Glomerular endothelial cell (primary cell): ENCODE results near the gene AGK. TPM values are rescaled to one million over a fixed set of nuclear protein-coding genes. Genes with fewer than 3 reads are reported as not detected.
"Not testable (repeated sequence)": the region's sequence is repeated elsewhere in the genome, so short reads cannot be mapped to it uniquely, and the experiment has no call there.

ENCODE experiments used
- DNase-seq: peaks from one replicate; pipeline ENCODE4 v3.0.0-alpha.2; 2011; ENCODE audit warnings: low read depth, low spot score; ENCODE audit errors: extremely low read depth
- total RNA-seq: library from RNA; depleted of rRNA; stranded (reverse); fragments of >200 nt; gene quantifications from 2 replicates; pipeline ENCODE4 v1.2.3, GENCODE V29; 2015

Gene AGK
- total RNA-seq, 1 donor from 2014 or later: 27.2 TPM

DNA sequence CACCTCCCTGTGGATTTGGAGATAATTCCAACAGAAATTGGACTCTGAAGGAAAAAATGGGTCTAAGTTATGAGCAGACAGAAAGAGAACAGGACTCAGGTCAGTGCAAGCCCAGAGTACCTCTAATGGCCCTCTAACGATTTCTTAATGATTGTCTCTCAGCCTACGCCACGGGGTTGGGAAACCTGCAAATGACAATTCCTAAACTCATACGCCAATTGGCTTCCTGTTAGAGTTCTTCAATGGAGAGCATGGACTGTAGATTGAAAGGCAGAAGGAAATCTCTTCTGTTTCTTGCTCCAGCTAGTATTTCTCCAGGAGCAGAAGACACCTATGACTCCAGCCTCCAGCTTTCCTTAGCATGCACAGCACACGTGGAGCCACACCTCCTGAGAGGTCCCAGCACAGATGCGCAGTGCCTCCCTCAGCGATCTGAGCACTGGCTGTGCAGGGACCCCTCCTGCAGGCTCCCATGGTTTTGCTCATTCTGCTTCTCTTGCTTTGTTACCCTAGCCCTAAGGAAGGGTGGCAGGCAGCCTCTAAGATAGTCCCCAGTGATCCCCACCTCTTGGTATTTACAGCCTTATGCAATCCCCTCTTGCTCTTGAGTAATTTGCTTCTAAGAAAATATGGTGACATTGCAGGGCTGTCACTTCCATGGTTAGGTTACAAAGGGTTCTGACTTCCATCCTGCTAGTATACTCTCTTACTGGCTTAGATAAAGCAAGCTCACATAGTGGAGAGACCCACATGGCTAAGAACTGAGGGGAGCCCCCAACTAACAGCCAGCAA, 120.7 kb downstream of the AGK start:
- no peak for DNase-seq

DNA sequence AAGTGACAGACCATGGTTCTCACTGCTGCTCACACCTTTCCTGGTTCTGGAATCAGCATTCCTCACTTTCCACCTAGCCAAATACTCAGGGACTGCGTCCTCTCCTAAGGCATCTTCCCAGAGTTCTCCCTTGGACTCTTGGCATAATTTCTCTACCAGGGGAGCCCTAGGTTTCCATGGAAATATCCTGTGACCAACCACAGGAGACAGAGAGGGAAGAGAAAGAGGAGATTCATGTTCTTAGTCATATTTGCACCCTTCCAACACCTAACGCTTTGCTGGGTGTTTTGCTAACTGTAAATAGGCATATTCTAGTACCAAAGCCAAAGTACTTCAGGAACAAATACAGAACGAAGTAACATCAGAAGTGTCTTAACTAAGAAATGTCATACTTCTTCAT, 122.1 kb downstream of the AGK start:
- DNase-seq: no peak

DNA sequence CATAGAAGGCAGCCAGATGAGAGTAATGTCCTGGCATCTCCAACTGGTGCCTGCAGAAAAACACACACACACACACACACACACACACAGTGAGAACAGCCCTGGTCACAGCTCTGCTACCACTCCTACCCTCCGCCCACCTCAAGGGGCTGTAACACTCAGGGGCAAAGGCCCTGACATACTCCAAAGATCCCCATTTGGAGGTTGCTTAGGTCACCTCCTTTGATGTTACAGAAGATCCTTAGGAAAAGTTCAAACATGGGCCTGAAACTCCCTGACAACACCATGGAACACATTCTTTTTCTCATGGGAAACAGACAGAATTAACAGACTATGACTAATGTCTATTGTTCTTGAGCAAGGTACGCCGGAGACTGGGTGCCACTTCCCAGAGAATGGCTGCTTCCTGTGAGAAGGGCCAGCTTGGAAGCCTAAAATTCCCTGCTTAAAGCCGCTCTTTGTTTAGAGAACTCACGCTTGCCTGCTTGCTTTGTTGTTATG, 123.0 kb downstream of the AGK start:
- peak; percentile 95 for DNase-seq

DNA sequence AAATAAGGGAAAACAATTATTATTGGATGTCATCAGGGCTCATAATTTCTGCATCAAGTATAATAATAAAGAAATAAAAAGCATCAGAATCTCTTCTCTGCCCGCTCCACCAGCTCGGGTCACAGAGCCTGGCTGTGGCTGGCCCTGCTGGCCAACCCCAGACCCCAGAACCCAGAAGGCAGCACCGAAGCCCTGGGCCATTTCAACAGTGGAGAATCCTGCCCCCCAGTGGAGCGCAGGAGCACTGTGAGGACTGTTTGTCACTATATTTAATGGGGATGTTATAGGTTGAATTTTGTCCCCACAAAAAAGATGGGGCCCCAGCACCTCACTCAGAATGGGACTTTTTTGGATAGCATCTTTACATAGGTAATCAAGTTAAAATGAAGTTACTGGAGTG, 123.5 kb downstream of the AGK start:
- DNase-seq: no peak

DNA sequence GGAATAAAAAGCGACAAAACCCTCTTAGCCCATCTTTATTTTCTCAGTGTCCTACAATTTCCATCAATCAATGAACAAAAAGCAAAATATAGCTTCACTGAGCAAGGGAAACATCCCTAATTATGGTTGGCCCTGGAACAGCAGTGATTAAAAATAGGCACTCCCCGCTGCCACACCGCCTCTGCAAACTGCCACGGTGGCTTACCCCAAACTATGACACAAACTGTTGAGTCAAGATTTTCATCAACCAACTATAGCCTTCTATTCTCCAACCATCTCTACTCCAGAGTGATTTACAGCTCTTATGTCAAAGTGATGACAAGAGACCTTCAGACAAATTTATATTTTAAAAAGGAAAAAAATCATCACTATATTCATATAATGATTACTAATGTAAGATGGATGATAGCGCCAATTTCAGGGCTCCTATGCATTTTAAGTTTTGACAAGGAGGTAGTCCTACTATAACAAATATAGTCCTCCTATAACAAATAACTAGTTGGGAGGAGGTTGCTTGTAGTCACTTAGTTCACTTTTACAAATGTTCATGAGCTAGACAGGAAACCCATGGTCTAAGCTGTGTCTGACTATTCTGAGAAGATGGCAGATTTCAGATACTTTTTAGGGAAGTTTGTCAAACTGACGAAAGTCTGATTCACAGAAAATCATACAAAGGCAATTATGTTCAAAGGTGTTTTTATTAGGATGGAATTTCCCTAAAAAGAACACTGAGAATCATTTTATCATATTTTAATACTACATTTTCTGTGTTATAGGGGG, 124.4 kb downstream of the AGK start:
- no peak for DNase-seq

DNA sequence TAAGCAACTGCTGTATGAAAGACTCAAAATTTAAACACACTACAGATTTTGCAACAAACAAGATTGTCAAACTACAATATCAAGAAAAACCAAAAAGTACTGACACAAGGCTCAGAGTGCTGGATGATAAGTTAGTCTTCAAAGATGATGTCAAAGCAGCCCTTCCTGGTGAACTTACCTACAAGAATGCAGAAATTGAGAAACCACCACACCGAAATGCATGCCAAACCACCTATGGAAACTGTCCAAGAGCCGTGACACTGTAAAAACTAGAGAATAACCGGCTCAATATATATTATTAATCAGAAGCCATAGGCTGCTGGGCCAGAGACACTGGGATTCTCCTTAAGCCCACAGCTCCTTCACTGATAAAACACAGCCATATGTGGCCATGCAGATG, 125.4 kb downstream of the AGK start:
- no peak for DNase-seq

DNA sequence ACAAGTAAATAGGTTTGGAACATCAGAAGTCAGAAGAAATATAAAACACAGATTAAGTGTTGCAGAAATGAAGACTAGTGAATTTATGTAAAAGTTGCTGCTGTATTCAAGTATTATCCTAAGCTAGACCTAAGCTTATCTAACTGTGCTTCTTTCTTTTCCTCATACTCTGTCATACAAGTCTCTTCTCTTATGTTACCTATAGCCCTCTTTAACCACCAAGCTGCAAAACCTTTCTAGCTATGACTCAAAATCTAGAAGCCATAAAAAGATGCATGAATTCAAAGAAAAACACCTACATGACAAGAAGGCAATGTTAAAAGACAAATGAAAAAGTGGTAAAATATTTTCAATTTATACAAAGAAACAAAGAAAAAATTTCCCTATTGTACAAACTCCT, 127.8 kb downstream of the AGK start:
- no peak for DNase-seq

DNA sequence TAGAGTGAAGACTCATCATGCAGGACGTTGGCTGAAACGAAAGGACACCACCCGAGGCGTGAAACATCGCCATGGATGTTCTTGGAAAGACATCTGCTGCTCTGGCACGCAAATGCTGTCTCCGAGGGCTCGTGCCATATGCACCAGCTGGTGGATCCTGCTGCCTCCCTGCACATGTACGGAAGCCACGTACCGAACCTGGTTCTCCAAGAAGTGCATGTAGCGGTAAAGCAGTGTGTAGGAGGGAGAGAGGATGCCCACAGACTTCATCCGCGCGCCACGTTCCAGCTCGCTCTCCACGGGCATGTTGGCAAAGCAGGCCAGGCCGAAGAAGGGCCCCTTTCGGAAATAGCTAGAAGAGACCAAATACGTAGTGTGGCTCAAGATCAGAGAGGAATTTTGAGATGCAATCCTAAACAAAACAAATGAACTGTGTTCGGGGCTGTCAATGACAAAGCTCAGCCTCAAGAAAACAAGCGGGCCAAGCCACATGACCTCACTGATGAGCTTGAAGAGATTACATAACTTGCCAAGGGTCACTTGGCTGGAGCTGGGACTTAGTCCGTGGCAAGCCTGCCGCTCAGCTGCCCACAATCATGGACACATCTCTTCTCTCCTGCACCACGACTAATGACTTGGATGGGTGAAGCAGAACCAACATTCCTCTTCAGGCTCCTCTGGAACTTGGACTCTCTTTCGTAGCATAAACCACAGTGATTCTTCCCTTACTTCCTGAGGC, 134.2 kb downstream of the AGK start:
- no peak for DNase-seq

DNA sequence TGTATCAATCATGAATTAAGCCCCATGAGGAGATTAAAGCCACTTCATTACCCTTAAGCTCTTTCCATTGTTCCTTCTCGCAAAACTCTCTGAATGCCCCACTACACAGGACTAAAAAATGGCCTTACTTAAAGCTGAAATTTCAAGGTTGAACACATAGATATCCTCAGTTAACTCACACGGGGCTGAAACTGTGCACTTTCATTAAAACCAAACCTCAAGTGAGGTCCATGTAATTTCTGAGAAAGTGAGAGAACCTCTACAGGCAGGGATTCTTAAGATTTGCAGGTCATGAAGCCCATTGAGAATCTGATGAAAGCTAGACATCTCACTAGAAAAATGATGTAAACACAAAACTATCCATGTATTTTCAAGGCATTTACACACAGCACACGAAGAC, 134.9 kb downstream of the AGK start:
- DNase-seq: no peak

DNA sequence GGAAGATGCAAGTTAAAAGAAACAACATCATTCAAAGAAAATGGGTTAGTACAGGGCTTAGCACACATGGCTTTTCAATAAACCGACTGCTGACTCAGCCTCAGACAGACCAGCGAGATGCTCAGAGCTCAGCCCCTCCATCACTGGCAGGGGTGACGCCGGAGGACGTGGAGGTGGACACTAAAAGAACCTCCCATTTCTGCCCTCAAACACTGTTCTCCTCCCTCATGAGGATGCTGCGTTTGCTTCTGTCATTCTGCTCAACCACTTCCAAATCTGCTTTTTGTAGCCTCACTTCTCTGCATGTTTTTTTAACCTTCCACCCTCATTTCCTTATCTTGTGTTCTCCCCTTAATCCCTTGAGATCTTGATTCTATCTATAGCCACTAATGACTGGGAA, 135.5 kb downstream of the AGK start:
- no peak for DNase-seq

DNA sequence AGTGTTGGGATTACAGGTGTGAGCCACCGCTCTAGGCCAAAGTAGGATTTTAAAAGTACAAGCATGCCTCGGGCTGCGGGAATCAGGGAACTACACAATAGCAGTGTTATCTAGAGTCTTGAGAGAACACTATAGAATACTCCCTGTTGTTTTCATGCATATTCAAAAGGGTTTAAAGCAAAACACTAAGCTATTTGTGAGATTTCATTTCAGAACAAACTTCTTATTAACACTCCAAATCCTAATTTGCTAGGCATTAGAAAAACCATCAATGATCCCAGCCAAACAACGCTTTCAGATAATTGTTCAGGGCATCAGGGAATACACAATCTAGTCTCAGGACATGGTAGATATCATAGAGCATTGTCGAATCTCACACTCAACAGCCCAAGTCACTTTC, 136.8 kb downstream of the AGK start:
- no peak for DNase-seq

DNA sequence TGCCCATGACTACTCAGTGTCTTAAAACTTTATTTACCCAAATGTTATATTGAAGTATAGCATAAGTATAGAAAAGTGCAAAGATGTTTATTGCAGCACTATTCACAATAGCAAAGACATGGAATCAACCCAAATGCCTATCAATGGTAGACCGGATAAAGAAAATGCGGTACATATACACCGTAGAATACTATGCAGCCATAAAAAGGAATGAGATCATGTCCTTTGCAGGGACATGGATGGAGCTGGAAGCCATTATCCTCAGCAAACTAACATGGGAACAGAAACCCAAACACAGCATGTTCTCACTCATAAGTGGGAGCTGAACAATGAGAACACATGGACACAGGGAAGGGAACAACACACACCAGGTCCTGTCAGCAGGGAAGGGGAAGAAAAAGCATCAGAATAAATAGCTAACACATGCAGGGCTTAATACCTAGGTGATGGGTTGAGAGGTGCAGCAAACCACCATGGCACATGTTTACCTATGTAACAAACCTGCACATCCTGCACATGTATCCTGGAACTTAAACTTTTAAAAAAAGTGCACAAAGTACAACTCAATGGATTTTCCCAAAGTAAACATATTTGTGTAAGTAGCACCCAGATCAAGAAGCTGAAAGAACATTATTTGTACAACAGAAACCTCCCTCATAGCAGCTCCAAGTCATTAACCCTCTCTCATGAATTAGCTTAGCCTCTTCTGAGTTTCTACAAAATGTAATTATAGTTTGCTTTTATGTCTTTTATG, 138.0 kb downstream of the AGK start:
- not testable (repeated sequence) for DNase-seq

DNA sequence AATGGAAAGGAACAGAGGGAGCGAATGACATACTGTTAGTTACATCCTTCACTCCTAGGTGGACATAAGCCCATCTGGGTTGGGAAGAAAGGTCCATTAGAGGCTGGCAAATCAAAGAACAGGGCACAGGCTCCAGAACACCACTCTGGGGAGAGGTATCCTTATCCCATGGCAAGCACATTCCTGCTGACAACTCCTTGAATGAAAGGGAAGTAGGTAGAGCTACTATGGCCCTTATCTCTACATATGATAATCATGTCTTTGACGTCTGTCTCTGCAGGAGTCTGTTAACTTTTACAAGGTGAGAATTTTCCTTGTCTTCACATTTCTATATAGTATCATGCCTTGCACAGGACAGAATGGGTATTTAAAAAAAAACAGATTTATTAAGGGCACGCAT, 140.3 kb downstream of the AGK start:
- DNase-seq: no peak

DNA sequence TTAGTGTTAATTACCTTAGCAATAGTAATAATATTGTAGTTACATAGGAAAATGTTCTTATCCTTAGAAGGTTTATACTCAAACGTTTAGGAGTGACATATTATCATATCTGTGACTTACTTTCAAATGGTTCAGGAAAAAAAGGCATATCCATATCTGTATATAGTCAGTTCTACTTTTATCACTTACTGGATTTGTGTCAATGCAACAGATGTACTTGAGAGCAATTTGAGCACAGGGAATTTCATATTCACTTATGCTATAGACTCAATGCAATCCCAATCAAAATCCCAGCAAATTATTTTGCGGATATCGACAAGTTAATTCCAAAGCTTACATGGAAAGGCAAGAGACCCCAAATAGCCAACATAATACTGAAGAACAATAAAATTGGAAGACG, 140.8 kb downstream of the AGK start:
- DNase-seq: no peak

DNA sequence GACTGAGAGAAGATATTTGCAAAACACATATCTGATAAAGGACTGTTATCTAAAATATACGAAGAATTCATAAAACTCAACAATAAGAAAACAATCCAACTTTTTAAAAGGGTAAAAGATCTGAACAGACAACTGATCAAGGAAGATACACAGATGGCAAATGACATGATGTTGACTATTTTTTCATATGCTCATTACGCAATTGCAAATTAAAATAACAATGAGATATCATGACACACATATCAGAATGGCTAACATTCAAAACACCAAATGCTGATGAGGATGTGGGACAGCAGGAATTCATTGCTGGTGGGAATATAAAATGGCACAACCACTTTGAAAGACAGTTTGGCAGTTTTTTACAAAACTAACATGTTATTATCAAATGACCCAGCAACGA, 141.9 kb downstream of the AGK start:
- no peak for DNase-seq

DNA sequence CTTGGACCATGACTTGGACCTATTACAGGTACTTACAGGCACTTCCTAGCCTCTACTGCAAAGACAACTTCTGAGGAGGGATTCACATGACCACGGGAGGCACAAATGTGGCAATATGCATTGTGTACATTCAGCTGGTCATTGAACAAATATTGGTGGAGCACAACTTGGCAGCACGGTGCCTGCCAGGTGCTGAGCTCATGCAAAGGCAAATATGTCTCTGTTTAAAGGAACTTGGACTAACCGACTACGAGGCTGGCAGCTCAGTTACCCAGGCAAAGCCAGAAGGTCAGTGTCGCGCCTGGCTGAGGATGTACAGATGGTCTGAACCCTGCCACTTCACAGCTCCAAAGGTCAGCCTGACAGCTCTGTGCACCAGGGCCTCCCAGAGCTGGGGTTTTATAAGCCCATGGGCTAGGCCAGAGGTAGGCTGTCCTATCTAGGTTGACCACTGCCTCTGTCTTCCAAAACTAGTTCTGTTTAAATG, 144.6 kb downstream of the AGK start:
- DNase-seq: no peak

DNA sequence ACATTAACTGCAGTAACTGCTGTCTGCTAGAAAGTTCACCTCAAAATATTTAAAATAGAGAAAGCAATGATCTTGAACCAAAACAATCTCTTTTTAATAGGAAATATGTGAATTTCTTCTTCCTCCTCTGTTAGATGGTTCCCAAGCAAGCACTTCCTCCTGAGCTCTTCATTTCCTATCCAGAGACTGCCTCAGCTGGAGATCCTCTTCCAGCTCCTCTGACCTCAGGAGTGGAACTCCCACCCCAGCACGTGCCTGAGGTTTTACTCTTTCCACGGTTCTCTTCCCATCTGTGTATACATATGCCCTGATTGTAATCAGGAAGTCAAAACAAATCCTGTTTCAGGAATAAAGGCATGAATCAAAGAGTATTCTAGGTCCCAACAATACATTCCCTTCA, 145.1 kb downstream of the AGK start:
- DNase-seq: no peak

DNA sequence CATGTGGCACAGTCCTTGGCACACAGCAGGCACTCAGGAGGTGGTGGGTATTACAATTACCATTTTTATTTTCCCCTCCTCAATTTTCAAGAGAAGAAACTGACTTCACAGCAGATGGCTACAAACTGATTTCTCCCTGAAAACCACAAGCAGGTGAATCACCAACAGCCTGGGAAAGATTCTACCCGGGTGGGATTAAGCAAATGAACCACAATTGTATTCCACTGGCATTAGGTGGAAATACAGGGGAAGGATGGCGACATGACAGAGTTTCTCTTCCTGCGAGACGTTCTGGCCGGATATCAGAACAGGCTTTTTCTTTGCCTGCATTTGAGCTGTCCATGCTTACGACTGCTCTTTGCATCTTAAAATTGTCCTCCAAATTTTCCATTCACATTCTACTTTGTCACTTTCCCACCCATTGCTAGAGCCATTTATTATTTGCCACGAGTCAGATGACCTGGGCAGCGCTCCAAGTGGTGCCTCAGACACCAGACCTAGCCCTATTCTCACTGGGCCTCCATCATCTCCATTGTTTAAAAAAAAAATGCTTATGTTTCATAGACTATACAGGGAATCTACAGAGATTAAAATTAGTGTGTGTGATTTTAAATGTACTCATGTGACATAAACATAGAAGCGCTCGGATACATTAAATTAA, 146.1 kb downstream of the AGK start:
- DNase-seq: no peak

DNA sequence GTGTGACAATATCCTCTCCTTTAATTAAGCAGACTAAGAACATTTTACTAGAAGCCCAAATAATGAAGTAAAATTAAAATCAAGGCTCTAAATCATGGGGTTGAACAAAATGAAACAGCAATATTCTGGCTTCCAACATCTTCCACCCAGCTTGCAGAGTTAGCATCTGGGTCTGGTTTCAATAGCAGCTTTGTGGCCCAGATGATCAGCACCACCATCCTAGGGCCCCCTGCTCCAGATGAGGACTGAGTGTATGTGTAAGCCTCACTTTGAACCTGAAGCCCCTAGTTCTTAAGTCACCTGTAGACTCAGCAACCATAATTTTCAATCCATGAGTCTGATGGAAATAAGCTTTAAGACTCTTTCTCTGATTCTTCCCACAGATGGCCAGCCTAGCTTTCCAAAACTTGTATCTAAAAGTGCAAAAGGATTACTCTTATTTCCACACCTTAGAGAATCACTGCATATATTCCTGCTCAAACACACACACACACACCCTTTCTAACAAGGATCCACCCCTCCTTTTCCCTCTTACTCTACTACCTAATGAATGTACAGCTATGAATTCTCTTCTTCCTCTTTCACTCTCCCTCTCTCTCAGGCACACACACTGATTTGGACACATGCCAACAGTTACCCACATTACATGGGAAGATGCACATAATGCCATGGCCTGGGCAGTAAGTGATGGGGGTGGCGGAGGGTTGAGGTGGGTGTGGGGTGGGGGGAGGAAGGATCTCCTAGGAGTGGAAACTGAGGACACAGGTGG, 147.2 kb downstream of the AGK start:
- no peak for DNase-seq
